ENCODE results near the gene ZNHIT6.
"Not testable (repeated sequence)": the region's sequence is repeated elsewhere in the genome, so short reads cannot be mapped to it uniquely, and the experiment has no call there.

ZNHIT6 gene, protein sequence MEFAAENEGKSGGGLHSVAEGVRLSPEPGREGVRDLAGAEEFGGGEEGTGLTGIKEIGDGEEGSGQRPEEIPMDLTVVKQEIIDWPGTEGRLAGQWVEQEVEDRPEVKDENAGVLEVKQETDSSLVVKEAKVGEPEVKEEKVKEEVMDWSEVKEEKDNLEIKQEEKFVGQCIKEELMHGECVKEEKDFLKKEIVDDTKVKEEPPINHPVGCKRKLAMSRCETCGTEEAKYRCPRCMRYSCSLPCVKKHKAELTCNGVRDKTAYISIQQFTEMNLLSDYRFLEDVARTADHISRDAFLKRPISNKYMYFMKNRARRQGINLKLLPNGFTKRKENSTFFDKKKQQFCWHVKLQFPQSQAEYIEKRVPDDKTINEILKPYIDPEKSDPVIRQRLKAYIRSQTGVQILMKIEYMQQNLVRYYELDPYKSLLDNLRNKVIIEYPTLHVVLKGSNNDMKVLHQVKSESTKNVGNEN

GRCh38 chr1:85707990-85708828 is at the start of gene ZNHIT6:
Gene ZNHIT6 (minus strand): TSS chr1:85708433. CDS start chr1:85708284, 149 bp downstream.
- no peak within 1 kb of the TSS for H3K4me3 Mint-ChIP-seq
- no peaks in the 10 kb centered on the region for H3K27me3 Mint-ChIP-seq
- peaks cover 28% of the 10 kb centered on the region for H3K4me1 Mint-ChIP-seq (ENCODE audit: low read depth)
- peak; percentile 87 for DNase-seq
- no peaks in the 10 kb centered on the region for H3K9me3 Mint-ChIP-seq
- peaks cover 29% of the 10 kb centered on the region for H3K36me3 Mint-ChIP-seq (ENCODE audit: low read depth)
- H3K27ac Mint-ChIP-seq, result no peak within 1 kb of the TSS

DNA sequence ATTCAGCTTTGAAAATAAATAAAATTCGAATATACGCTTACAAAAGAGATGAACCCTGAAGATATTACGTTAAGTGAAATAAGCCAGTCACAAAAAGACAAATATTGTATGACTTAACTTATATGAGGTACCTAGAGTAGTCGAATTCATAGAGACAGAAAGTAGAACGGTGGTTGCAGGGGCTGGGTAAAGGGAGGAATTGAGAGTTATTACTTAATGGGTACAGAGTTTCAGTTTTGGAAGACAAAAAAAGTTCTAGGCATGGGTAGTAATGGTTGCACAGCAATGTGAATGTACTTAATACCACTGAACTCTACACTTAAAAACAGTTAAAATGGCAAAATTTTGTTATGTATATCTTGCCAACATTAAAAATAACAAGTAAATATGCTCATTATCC is 48.6 kb upstream of the ZNHIT6 start:
- no peak overlapping the region for H3K4me3 Mint-ChIP-seq
- H3K27me3 Mint-ChIP-seq, result no peaks in the 10 kb centered on the region
- H3K36me3 Mint-ChIP-seq (ENCODE audit: low read depth), result no peaks in the 10 kb centered on the region
- no peaks in the 10 kb centered on the region for H3K9me3 Mint-ChIP-seq
- H3K4me1 Mint-ChIP-seq (ENCODE audit: low read depth), result no peaks in the 10 kb centered on the region
- H3K27ac Mint-ChIP-seq, result no peak overlapping the region
- DNase-seq, result no peak

- Mint-ChIP-seq H3K27me3 (peaks cover 13% of the 10 kb centered on the region), H3K36me3 (ENCODE audit: low read depth) (no peaks in the 10 kb centered on the region)
Measured at GRCh38 chr1:85748120-85748519, 39.9 kb upstream of the ZNHIT6 start.

DNA sequence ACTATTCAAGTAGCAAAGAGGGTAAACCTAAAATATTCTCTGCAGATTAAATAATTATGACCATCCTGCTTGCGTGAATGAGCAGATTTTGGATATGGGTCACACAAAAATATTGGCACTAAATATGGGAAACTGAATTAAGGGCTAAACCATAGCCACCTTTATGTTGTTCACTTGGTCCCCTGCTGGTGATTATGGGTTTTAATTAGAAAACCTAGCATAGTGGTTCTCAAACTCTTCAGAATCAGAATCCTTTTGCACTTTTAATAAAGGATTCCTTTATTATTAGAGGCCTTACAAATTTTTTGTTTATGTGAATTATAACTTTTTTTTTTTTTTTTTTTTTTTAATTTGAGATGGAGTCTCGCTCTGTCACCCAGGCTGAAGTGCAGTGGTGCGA is 38.5 kb upstream of the ZNHIT6 start:
- H3K27ac Mint-ChIP-seq, result no peak overlapping the region
- H3K27me3 Mint-ChIP-seq, result peaks cover 21% of the 10 kb centered on the region
- H3K4me1 Mint-ChIP-seq (ENCODE audit: low read depth), result no peaks in the 10 kb centered on the region
- H3K9me3 Mint-ChIP-seq, result no peaks in the 10 kb centered on the region
- H3K4me3 Mint-ChIP-seq, result no peak overlapping the region
- no peaks in the 10 kb centered on the region for H3K36me3 Mint-ChIP-seq (ENCODE audit: low read depth)
- no peak for DNase-seq

More at GRCh38 chr1:85748120-85748519, 39.9 kb upstream of the ZNHIT6 start:
- Mint-ChIP-seq H3K9me3 (no peaks in the 10 kb centered on the region), H3K27ac (no peak overlapping the region), H3K4me3 (no peak overlapping the region), H3K4me1 (ENCODE audit: low read depth) (no peaks in the 10 kb centered on the region)
- DNase-seq, result no peak

DNA sequence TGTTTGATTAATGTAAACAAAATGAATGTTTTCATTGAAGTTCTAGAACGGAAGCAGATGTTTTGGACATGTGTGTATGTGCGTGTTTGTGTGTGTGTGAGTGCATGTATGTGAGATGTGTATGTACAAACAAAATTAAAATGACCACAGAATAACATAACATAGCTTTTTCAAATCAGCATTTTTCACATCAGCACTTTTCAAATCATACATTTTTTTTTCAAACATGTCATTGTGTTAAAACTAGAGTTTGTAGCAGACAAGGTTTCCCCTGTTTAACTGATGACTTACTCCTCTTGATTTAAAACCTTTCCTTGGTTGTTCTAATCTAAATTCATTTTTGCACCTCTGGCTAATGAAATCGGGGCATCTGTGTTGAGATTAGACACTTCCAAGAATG is 35.6 kb upstream of the ZNHIT6 start:
- Mint-ChIP-seq H3K27ac (no peak overlapping the region), H3K9me3 (no peaks in the 10 kb centered on the region), H3K4me3 (no peak overlapping the region), H3K36me3 (ENCODE audit: low read depth) (no peaks in the 10 kb centered on the region), H3K27me3 (peaks cover 23% of the 10 kb centered on the region), H3K4me1 (ENCODE audit: low read depth) (no peaks in the 10 kb centered on the region)
- no peak for DNase-seq

- Mint-ChIP-seq H3K9me3 (no peaks in the 10 kb centered on the region), H3K27me3 (peaks cover 7% of the 10 kb centered on the region), H3K4me1 (ENCODE audit: low read depth) (no peaks in the 10 kb centered on the region), H3K4me3 (no peak overlapping the region), H3K27ac (no peak overlapping the region), H3K36me3 (ENCODE audit: low read depth) (no peaks in the 10 kb centered on the region)
- DNase-seq, result no peak
Measured at GRCh38 chr1:85734931-85735330, 26.7 kb upstream of the ZNHIT6 start.

- no peak overlapping the region for H3K4me3 Mint-ChIP-seq
- H3K27me3 Mint-ChIP-seq, result peaks cover 8% of the 10 kb centered on the region
- peaks cover 2% of the 10 kb centered on the region for H3K36me3 Mint-ChIP-seq (ENCODE audit: low read depth)
- no peak overlapping the region for H3K27ac Mint-ChIP-seq
- DNase-seq, result no peak
- no peaks in the 10 kb centered on the region for H3K4me1 Mint-ChIP-seq (ENCODE audit: low read depth)
- H3K9me3 Mint-ChIP-seq, result peaks cover 18% of the 10 kb centered on the region
Measured at GRCh38 chr1:85718678-85719340, 10.6 kb upstream of the ZNHIT6 start.

- H3K4me3 Mint-ChIP-seq; H3K27ac Mint-ChIP-seq; H3K9me3 Mint-ChIP-seq; H3K27me3 Mint-ChIP-seq; H3K4me1 Mint-ChIP-seq (ENCODE audit: low read depth); DNase-seq; H3K36me3 Mint-ChIP-seq (ENCODE audit: low read depth): not testable (repeated sequence)
Measured at GRCh38 chr1:85714418-85715114, 6.3 kb upstream of the ZNHIT6 start.

DNA sequence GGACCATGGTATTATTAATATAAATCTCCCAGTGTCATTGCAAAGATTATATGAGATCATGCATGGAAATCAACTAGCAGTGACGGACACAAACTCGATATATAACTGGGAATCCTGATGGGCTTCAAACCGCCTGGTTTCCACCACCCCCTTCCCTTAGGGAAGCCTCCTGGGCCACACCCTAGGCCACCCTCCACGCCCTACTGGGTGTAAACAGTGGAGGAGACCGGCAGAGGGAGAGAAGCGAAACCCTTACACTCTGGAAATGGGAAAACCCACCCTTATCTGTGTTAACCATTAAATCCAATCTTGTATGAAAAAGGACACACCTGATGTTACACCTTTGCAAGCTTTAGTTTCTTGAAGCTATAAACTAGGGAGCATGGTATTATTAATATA is 595 bp upstream of the ZNHIT6 start:
- no peak overlapping the region for H3K27ac Mint-ChIP-seq
- no peak for DNase-seq
- H3K27me3 Mint-ChIP-seq, result no peaks in the 10 kb centered on the region
- peaks cover 23% of the 10 kb centered on the region for H3K36me3 Mint-ChIP-seq (ENCODE audit: low read depth)
- H3K4me3 Mint-ChIP-seq, result no peak overlapping the region
- H3K9me3 Mint-ChIP-seq, result no peaks in the 10 kb centered on the region
- H3K4me1 Mint-ChIP-seq (ENCODE audit: low read depth), result peaks cover 22% of the 10 kb centered on the region

DNA sequence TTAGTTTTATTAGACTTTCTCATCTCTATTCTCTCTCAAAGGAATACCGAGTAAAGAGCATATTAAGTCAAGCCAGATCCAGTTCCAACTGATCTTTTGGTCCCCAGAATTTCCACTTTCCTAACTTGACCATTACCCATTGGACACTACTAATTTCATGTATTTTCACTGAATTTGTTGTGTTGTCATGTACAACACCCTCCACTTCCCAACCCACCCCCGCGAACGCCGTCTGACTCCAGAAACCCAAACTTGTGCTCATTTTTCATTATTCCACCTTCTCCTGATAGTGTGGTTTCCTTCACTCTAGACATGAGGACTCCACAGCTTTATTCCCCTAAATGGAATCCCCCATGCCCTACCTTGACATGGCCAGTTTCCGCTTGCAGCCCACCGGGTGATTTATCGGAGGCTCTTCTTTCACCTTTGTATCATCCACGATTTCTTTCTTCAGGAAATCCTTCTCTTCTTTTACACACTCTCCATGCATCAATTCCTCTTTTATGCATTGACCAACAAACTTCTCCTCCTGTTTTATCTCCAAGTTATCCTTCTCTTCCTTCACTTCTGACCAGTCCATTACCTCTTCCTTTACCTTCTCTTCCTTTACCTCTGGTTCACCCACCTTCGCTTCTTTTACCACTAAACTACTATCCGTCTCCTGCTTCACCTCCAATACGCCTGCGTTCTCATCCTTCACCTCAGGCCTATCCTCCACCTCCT is 805 bp downstream of the ZNHIT6 start:
- Mint-ChIP-seq H3K4me3 (no peak overlapping the region), H3K4me1 (ENCODE audit: low read depth) (peaks cover 34% of the 10 kb centered on the region), H3K27ac (no peak overlapping the region), H3K27me3 (no peaks in the 10 kb centered on the region), H3K9me3 (no peaks in the 10 kb centered on the region), H3K36me3 (ENCODE audit: low read depth) (peaks cover 35% of the 10 kb centered on the region)
- no peak for DNase-seq

GRCh38 chr1:85705940-85706339 is 2.3 kb downstream of the ZNHIT6 start:
- Mint-ChIP-seq H3K36me3 (ENCODE audit: low read depth) (peaks cover 50% of the 10 kb centered on the region), H3K4me1 (ENCODE audit: low read depth) (peaks cover 36% of the 10 kb centered on the region), H3K27me3 (no peaks in the 10 kb centered on the region), H3K4me3 (peak overlapping the region; percentile 56), H3K27ac (no peak overlapping the region), H3K9me3 (no peaks in the 10 kb centered on the region)
- no peak for DNase-seq

GRCh38 chr1:85700422-85700821 is 7.8 kb downstream of the ZNHIT6 start:
- H3K27ac Mint-ChIP-seq, result no peak overlapping the region
- H3K4me3 Mint-ChIP-seq, result no peak overlapping the region
- no peaks in the 10 kb centered on the region for H3K9me3 Mint-ChIP-seq
- no peak for DNase-seq
- peaks cover 48% of the 10 kb centered on the region for H3K4me1 Mint-ChIP-seq (ENCODE audit: low read depth)
- H3K36me3 Mint-ChIP-seq (ENCODE audit: low read depth), result peaks cover 88% of the 10 kb centered on the region
- no peaks in the 10 kb centered on the region for H3K27me3 Mint-ChIP-seq

GRCh38 chr1:85697895-85698294 is 10.3 kb downstream of the ZNHIT6 start:
- Mint-ChIP-seq H3K36me3 (ENCODE audit: low read depth) (peaks cover 89% of the 10 kb centered on the region), H3K4me1 (ENCODE audit: low read depth) (peaks cover 36% of the 10 kb centered on the region), H3K9me3 (no peaks in the 10 kb centered on the region), H3K27me3 (no peaks in the 10 kb centered on the region), H3K27ac (no peak overlapping the region), H3K4me3 (no peak overlapping the region)
- DNase-seq, result no peak
